GM12878 (cell line): ENCODE measurements around the gene CCNJL.

Source experiments
- BCL11A ChIP-seq: IDR thresholded peaks from 2 replicates; pipeline ENCODE4 v1.6.1; 2011; ENCODE audit warnings: low read depth, low read length
- BRCA1 ChIP-seq: IDR thresholded peaks from 2 replicates; pipeline ENCODE4 v1.6.1; 2011; ENCODE audit warnings: low read depth, low read length, improper control_type of control experiment
- EP300 ChIP-seq, 2 experiments: fragments of 150-350 bp in 1 of 2; IDR thresholded peaks; 2 replicates each; pipeline ENCODE4 v1.6.1; 2011 to 2012; ENCODE audit warnings: low read depth in 2 of 2, low read length in 2 of 2, borderline replicate concordance in 1 of 2, improper control_type of control experiment in 1 of 2, inconsistent platforms in 1 of 2; ENCODE audit not compliant: control insufficient read depth in 1 of 2
- MYC ChIP-seq: IDR thresholded peaks from 2 replicates; pipeline ENCODE4 v1.6.1; 2011; ENCODE audit warnings: mild to moderate bottlenecking, low read length, moderate library complexity, inconsistent platforms; ENCODE audit not compliant: insufficient read depth, insufficient replicate concordance, insufficient read length, severe bottlenecking
- NFIC ChIP-seq: IDR thresholded peaks from 2 replicates; pipeline ENCODE4 v1.6.1; 2012; ENCODE audit warnings: low read depth, mild to moderate bottlenecking, inconsistent platforms, low read length, moderate library complexity
- POLR2A ChIP-seq: IDR thresholded peaks from 2 replicates; pipeline ENCODE4 v1.6.1; 2011; ENCODE audit warnings: low read depth, mild to moderate bottlenecking, low read length
- POLR2AphosphoS5 ChIP-seq: IDR thresholded peaks from 2 replicates; pipeline ENCODE4 v1.6.1; 2011; ENCODE audit warnings: mild to moderate bottlenecking, low read length, inconsistent platforms
- ZNF24 ChIP-seq: fragments of 450-650 bp; IDR thresholded peaks from 2 replicates; pipeline ENCODE4 v1.6.1; 2017; ENCODE audit warnings: antibody characterized with exemption, mild to moderate bottlenecking
- ZNF687 ChIP-seq: fragments of 450-650 bp; IDR thresholded peaks from 2 replicates; pipeline ENCODE4 v1.6.1; 2017; ENCODE audit warnings: mild to moderate bottlenecking, moderate library complexity
- TF ChIP-seq, protein P1 (sequence below), 3 experiments: IDR thresholded peaks in 2 of 3; conservative IDR thresholded peaks in 1 of 3; 2 replicates each; pipeline ENCODE4 v1.5.1; 2011; ENCODE audit warnings: low read depth in 3 of 3, low read length in 3 of 3, mild to moderate bottlenecking in 3 of 3, control low read depth in 2 of 3, moderate library complexity in 2 of 3, inconsistent platforms in 1 of 3, mixed read lengths in 1 of 3; ENCODE audit not compliant: control insufficient read depth in 2 of 3, insufficient read depth in 1 of 3; ENCODE audit errors: extremely low read depth in 1 of 3
- TF ChIP-seq, protein P2 (sequence below): IDR thresholded peaks from 2 replicates; pipeline ENCODE4 v1.6.1; 2012; ENCODE audit warnings: low read depth, low read length, improper control_type of control experiment
- TF ChIP-seq, protein P3 (sequence below): IDR thresholded peaks from 2 replicates; pipeline ENCODE4 v1.6.1; 2011; ENCODE audit warnings: borderline replicate concordance, low read depth, mild to moderate bottlenecking, moderate library complexity, low read length; ENCODE audit not compliant: insufficient read depth, poor library complexity, severe bottlenecking

DNA sequence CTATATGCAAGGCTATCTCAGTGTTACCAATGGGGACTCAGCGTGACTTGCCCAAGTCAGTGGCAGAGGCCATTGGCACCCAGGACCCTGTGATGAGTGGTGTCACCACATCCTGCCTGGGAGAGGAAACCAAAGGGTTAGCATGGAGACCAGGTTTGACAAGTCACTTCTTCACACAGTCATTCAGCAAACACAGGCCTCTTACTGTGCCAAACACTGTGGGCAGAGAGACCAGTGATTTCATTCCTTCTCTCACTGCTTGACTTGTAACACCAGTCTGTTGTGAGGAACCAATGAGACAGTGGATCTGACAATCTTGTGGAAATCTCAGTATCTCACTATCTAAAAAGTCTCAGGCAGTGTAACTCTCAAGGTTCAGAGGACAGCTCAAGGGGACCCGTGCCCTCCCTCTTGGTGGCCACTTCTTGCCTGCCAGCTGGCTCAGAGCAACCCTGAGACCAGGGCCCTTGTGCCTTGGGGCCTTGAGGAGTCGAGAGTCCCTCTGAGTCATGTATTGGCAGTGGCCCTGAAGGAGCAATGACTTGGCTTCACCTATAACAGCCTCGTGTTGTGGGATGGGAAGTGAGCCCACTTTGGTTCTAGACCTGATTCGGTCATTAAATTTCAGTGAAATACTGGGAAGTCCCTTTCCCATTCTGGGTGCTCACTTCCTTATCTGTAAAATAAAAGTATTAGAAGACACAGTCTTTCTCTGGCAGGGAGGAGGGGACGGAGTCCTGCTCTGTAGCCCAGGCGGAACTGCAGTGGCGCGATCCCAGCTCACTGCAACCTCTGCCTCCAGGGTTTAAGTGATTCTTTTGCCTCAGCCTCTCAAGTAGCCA, 81.5 kb downstream of the CCNJL start:
- TF ChIP-seq POLR2AphosphoS5 (no peak), BCL11A (no peak), ZNF24 (no peak), POLR2A (no peak), ZNF687 (peak; percentile 99), BRCA1 (no peak), EP300 (IDR thresholded peaks at IDR 0.05; ENCODE audit: borderline replicate concordance in 1 of 2, control insufficient read depth in 1 of 2, low read depth in 2 of 2, low read length in 2 of 2) (peak; percentile 11 to 52; a peak in 2 of 4 replicates), NFIC (no peak), MYC (no peak)
- TF ChIP-seq, protein P1, sequence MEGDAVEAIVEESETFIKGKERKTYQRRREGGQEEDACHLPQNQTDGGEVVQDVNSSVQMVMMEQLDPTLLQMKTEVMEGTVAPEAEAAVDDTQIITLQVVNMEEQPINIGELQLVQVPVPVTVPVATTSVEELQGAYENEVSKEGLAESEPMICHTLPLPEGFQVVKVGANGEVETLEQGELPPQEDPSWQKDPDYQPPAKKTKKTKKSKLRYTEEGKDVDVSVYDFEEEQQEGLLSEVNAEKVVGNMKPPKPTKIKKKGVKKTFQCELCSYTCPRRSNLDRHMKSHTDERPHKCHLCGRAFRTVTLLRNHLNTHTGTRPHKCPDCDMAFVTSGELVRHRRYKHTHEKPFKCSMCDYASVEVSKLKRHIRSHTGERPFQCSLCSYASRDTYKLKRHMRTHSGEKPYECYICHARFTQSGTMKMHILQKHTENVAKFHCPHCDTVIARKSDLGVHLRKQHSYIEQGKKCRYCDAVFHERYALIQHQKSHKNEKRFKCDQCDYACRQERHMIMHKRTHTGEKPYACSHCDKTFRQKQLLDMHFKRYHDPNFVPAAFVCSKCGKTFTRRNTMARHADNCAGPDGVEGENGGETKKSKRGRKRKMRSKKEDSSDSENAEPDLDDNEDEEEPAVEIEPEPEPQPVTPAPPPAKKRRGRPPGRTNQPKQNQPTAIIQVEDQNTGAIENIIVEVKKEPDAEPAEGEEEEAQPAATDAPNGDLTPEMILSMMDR (IDR thresholded peaks at IDR 0.05 in 2 of 3, conservative IDR thresholded peaks at IDR 0.05 in 1 of 3; ENCODE audit: control insufficient read depth in 2 of 3, extremely low read depth in 1 of 3, insufficient read depth in 1 of 3, low read depth in 3 of 3, low read length in 3 of 3), result no peak
- TF ChIP-seq, protein P2, sequence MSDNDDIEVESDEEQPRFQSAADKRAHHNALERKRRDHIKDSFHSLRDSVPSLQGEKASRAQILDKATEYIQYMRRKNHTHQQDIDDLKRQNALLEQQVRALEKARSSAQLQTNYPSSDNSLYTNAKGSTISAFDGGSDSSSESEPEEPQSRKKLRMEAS, result peak; percentile 50; the same call in 1 of the 2 replicates
- TF ChIP-seq, protein P3, sequence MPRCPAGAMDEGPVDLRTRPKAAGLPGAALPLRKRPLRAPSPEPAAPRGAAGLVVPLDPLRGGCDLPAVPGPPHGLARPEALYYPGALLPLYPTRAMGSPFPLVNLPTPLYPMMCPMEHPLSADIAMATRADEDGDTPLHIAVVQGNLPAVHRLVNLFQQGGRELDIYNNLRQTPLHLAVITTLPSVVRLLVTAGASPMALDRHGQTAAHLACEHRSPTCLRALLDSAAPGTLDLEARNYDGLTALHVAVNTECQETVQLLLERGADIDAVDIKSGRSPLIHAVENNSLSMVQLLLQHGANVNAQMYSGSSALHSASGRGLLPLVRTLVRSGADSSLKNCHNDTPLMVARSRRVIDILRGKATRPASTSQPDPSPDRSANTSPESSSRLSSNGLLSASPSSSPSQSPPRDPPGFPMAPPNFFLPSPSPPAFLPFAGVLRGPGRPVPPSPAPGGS, result no peak
